ENCODE results near the gene TMEM121B. TPM values are rescaled to one million over a fixed set of nuclear protein-coding genes. Genes with fewer than 3 reads are reported as not detected.

The TMEM121B gene
- total RNA-seq, 1 donor from 2014 or later = 12.2 TPM

GRCh38 chr22:17137170-17137569, 16.0 kb upstream of the TMEM121B start:
- no peak for TF ChIP-seq CTCF (conservative IDR thresholded peaks at IDR 0.05)
- Mint-ChIP-seq H3K9me3 (no peaks in the 10 kb centered on the region), H3K36me3 (ENCODE audit: low read depth) (peaks cover 10% of the 10 kb centered on the region), H3K4me3 (no peak overlapping the region), H3K27ac (ENCODE audit: unreplicated experiment) (no peak overlapping the region), H3K4me1 (no peaks in the 10 kb centered on the region), H3K27me3 (ENCODE audit: low read depth) (no peaks in the 10 kb centered on the region)
- DNase-seq (ENCODE audit: low read depth, low spot score) = no peak

GRCh38 chr22:17135153-17135760, 14.1 kb upstream of the TMEM121B start:
- H3K27ac Mint-ChIP-seq (ENCODE audit: unreplicated experiment) = peak overlapping the region; percentile 57
- H3K27me3 Mint-ChIP-seq (ENCODE audit: low read depth) = no peaks in the 10 kb centered on the region
- no peak for TF ChIP-seq CTCF (conservative IDR thresholded peaks at IDR 0.05)
- H3K4me3 Mint-ChIP-seq = no peak overlapping the region
- H3K36me3 Mint-ChIP-seq (ENCODE audit: low read depth) = peaks cover 8% of the 10 kb centered on the region
- H3K9me3 Mint-ChIP-seq = no peaks in the 10 kb centered on the region
- DNase-seq (ENCODE audit: low read depth, low spot score) = no peak
- H3K4me1 Mint-ChIP-seq = peaks cover 7% of the 10 kb centered on the region

GRCh38 chr22:17133137-17133536, 12.0 kb upstream of the TMEM121B start:
- Mint-ChIP-seq H3K36me3 (ENCODE audit: low read depth) (peaks cover 10% of the 10 kb centered on the region), H3K27me3 (ENCODE audit: low read depth) (no peaks in the 10 kb centered on the region), H3K27ac (ENCODE audit: unreplicated experiment) (no peak overlapping the region), H3K4me3 (no peak overlapping the region), H3K9me3 (no peaks in the 10 kb centered on the region), H3K4me1 (peaks cover 7% of the 10 kb centered on the region)
- no peak for DNase-seq (ENCODE audit: low read depth, low spot score)
- TF ChIP-seq CTCF (conservative IDR thresholded peaks at IDR 0.05) = no peak

GRCh38 chr22:17132112-17132511, 11.0 kb upstream of the TMEM121B start:
- no peak for TF ChIP-seq CTCF (conservative IDR thresholded peaks at IDR 0.05)
- H3K27ac Mint-ChIP-seq (ENCODE audit: unreplicated experiment) = no peak overlapping the region
- H3K27me3 Mint-ChIP-seq (ENCODE audit: low read depth) = no peaks in the 10 kb centered on the region

GRCh38 chr22:17131686-17132085, 10.5 kb upstream of the TMEM121B start:
- no peak for TF ChIP-seq CTCF (conservative IDR thresholded peaks at IDR 0.05)
- Mint-ChIP-seq H3K36me3 (ENCODE audit: low read depth) (peaks cover 6% of the 10 kb centered on the region), H3K4me3 (no peak overlapping the region), H3K4me1 (peaks cover 7% of the 10 kb centered on the region), H3K27me3 (ENCODE audit: low read depth) (no peaks in the 10 kb centered on the region), H3K27ac (ENCODE audit: unreplicated experiment) (no peak overlapping the region), H3K9me3 (no peaks in the 10 kb centered on the region)
- no peak for DNase-seq (ENCODE audit: low read depth, low spot score)

More at GRCh38 chr22:17132112-17132511, 11.0 kb upstream of the TMEM121B start:
- no peak for DNase-seq (ENCODE audit: low read depth, low spot score)
- Mint-ChIP-seq H3K9me3 (no peaks in the 10 kb centered on the region), H3K4me3 (no peak overlapping the region), H3K36me3 (ENCODE audit: low read depth) (peaks cover 6% of the 10 kb centered on the region), H3K4me1 (peaks cover 7% of the 10 kb centered on the region)
